ENCODE results near the gene RET.

GRCh38 chr10:43028143-43028542 lies 48.7 kb upstream of the RET start:
- TF ChIP-seq CTCF (IDR thresholded peaks at IDR 0.05) (no peak), EP300 (IDR thresholded peaks at IDR 0.05) (no peak)

Measured in ovary (tissue), 3 donors.